ENCODE results near the gene LURAP1L. TPM values are rescaled to one million over a fixed set of nuclear protein-coding genes. Genes with fewer than 3 reads are reported as not detected.

Gene LURAP1L
- total and polyA plus RNA-seq, 3 donors from 2014 or later = 0.31 to 3.0 (median 0.74) TPM

GRCh38 chr9:12846035-12846434 lies 71.2 kb downstream of the LURAP1L start:
- intact Hi-C loops (cut with DNase I; ENCODE audit: low total_unique reads) = no loop called here
- no peak for DNase-seq
- WGBS, 2 donors = 74 to 76% methylated on average over 5 of the region's 5 CpGs
- TF ChIP-seq CTCF (IDR thresholded peaks at IDR 0.05) (no peak), POLR2A (IDR thresholded peaks at IDR 0.05) (no peak)
- Histone ChIP-seq H3K27ac (no peak overlapping the region), H3K27me3 (no peaks in the 10 kb centered on the region), H3K4me1 (no peaks in the 10 kb centered on the region), H3K9me3 (no peaks in the 10 kb centered on the region), H3K36me3 (ENCODE audit: low read depth, missing control alignments) (no peaks in the 10 kb centered on the region), H3K4me3 (no peak overlapping the region)

GRCh38 chr9:12847561-12847960 lies 72.7 kb downstream of the LURAP1L start:
- no peak overlapping the region for H3K27ac ChIP-seq
- no peak for DNase-seq
- no peaks in the 10 kb centered on the region for H3K9me3 ChIP-seq
- no peak overlapping the region for H3K4me3 ChIP-seq
- no peaks in the 10 kb centered on the region for H3K36me3 ChIP-seq (ENCODE audit: low read depth, missing control alignments)
- TF ChIP-seq CTCF (IDR thresholded peaks at IDR 0.05) (no peak), POLR2A (IDR thresholded peaks at IDR 0.05) (no peak)
- H3K4me1 ChIP-seq = no peaks in the 10 kb centered on the region
- no peaks in the 10 kb centered on the region for H3K27me3 ChIP-seq
- intact Hi-C loops (cut with DNase I; ENCODE audit: low total_unique reads) = no loop called here

GRCh38 chr9:12849486-12850003 lies 74.7 kb downstream of the LURAP1L start:
- DNase-seq = no peak
- no peak for TF ChIP-seq POLR2A (IDR thresholded peaks at IDR 0.05)
- TF ChIP-seq CTCF (IDR thresholded peaks at IDR 0.05) = no peak
- Histone ChIP-seq H3K4me1 (no peaks in the 10 kb centered on the region), H3K4me3 (no peak overlapping the region), H3K27me3 (no peaks in the 10 kb centered on the region), H3K9me3 (no peaks in the 10 kb centered on the region), H3K36me3 (ENCODE audit: low read depth, missing control alignments) (no peaks in the 10 kb centered on the region), H3K27ac (no peak overlapping the region)
- 48 to 55% methylated on average over 1 of the region's 1 CpG for WGBS, 2 donors
- intact Hi-C loops (cut with DNase I; ENCODE audit: low total_unique reads) = no loop called here

GRCh38 chr9:12851341-12852090 lies 76.7 kb downstream of the LURAP1L start:
- Histone ChIP-seq H3K36me3 (ENCODE audit: low read depth, missing control alignments) (no peaks in the 10 kb centered on the region), H3K4me1 (no peaks in the 10 kb centered on the region), H3K9me3 (no peaks in the 10 kb centered on the region), H3K4me3 (no peak overlapping the region), H3K27me3 (no peaks in the 10 kb centered on the region), H3K27ac (no peak overlapping the region)
- no peak for DNase-seq
- intact Hi-C loops (cut with DNase I; ENCODE audit: low total_unique reads) = no loop called here
- TF ChIP-seq CTCF (IDR thresholded peaks at IDR 0.05) (no peak), POLR2A (IDR thresholded peaks at IDR 0.05) (no peak)
- 76 to 82% methylated on average over 6 of the region's 6 CpGs for WGBS, 2 donors

GRCh38 chr9:12853051-12853450 lies 78.2 kb downstream of the LURAP1L start:
- no peak for DNase-seq
- H3K9me3 ChIP-seq = no peaks in the 10 kb centered on the region
- H3K27ac ChIP-seq = no peak overlapping the region
- H3K36me3 ChIP-seq (ENCODE audit: low read depth, missing control alignments) = no peaks in the 10 kb centered on the region
- WGBS, 2 donors = 85 to 87% methylated on average over 4 of the region's 4 CpGs
- H3K4me1 ChIP-seq = no peaks in the 10 kb centered on the region
- TF ChIP-seq CTCF (IDR thresholded peaks at IDR 0.05) (no peak), POLR2A (IDR thresholded peaks at IDR 0.05) (no peak)
- intact Hi-C loops (cut with DNase I; ENCODE audit: low total_unique reads) = no loop called here
- no peak overlapping the region for H3K4me3 ChIP-seq
- H3K27me3 ChIP-seq = no peaks in the 10 kb centered on the region
